SK-N-SH treated with all-trans-retinoic acid at 6 μM for 48 hours (cell line): ENCODE results near the gene ETFRF1.

Experiments
- ATAC-seq: fragments of 200-7000 bp; cut with Tn5 transposase; 3 replicates; pipeline ENCODE4 v1.9.1; 2020; ENCODE audit warnings: mild to moderate bottlenecking, moderate library complexity
- ARNTL ChIP-seq: fragments of 450-650 bp; formaldehyde crosslinking; IDR thresholded peaks from 2 replicates; pipeline ENCODE4 v1.5.0; 2020; ENCODE audit warnings: low read depth, mild to moderate bottlenecking, moderate library complexity, borderline replicate concordance
- BACH2 ChIP-seq: fragments of 250-450 bp; sonication (Bioruptor Pico); IDR thresholded peaks from 2 replicates; pipeline ENCODE4 v1.9.0; 2021; ENCODE audit warnings: mild to moderate bottlenecking, borderline replicate concordance
- GLIS3 ChIP-seq: fragments of 250-450 bp; sonication (Bioruptor Pico); IDR thresholded peaks from 2 replicates; pipeline ENCODE4 v1.5.0; 2020; ENCODE audit warnings: mild to moderate bottlenecking, moderate library complexity
- ISL1 ChIP-seq: fragments of 250-450 bp; sonication (Bioruptor Pico); IDR thresholded peaks from 2 replicates; pipeline ENCODE4 v2.1.2; 2022; ENCODE audit warnings: mild to moderate bottlenecking, moderate library complexity
- OSR1 ChIP-seq: fragments of 250-450 bp; sonication (Bioruptor Pico); IDR thresholded peaks from 2 replicates; pipeline ENCODE4 v1.8.0; 2022; ENCODE audit warnings: moderate library complexity, mild to moderate bottlenecking, inconsistent platforms
- PPARA ChIP-seq: fragments of 250-450 bp; sonication (Bioruptor Pico); IDR thresholded peaks from 2 replicates; pipeline ENCODE4 v1.5.0; 2020; ENCODE audit warnings: mild to moderate bottlenecking, borderline replicate concordance
- RARB ChIP-seq: fragments of 250-450 bp; sonication (Bioruptor Pico); IDR thresholded peaks from 2 replicates; pipeline ENCODE4 v1.8.0; 2021; ENCODE audit warnings: mild to moderate bottlenecking, moderate library complexity
- SNAI2 ChIP-seq: fragments of 250-450 bp; sonication (Bioruptor Pico); IDR thresholded peaks from 2 replicates; pipeline ENCODE4 v1.5.0; 2020; ENCODE audit warnings: mild to moderate bottlenecking, moderate library complexity
- TOX ChIP-seq: fragments of 250-450 bp; sonication (Bioruptor Pico); IDR thresholded peaks from 2 replicates; pipeline ENCODE4 v1.8.0; 2021; ENCODE audit warnings: mild to moderate bottlenecking, moderate library complexity, borderline replicate concordance
- ZC3H10 ChIP-seq: fragments of 250-450 bp; sonication (Bioruptor Pico); IDR thresholded peaks from 2 replicates; pipeline ENCODE4 v1.5.1; 2021; ENCODE audit warnings: mild to moderate bottlenecking, moderate library complexity
- ZNF565 ChIP-seq: fragments of 450-650 bp; formaldehyde crosslinking; conservative IDR thresholded peaks from 2 replicates; pipeline ENCODE4 v1.5.0; 2020; ENCODE audit warnings: low read depth, mild to moderate bottlenecking, moderate library complexity
- ZNF8 ChIP-seq: fragments of 450-650 bp; formaldehyde crosslinking; IDR thresholded peaks from 2 replicates; pipeline ENCODE4 v1.5.0; 2020; ENCODE audit warnings: mild to moderate bottlenecking, moderate library complexity
- TF ChIP-seq, protein P1 (sequence below): fragments of 250-450 bp; sonication (Bioruptor Pico); IDR thresholded peaks from 2 replicates; pipeline ENCODE4 v1.5.1; 2021; ENCODE audit warnings: mild to moderate bottlenecking, moderate library complexity
- TF ChIP-seq, protein P2 (sequence below): fragments of 250-450 bp; sonication (Bioruptor Pico); IDR thresholded peaks from 2 replicates; pipeline ENCODE4 v1.5.0; 2020; ENCODE audit warnings: mild to moderate bottlenecking, moderate library complexity
- TF ChIP-seq, protein P3 (sequence below): fragments of 250-450 bp; sonication (Bioruptor Pico); IDR thresholded peaks from 2 replicates; pipeline ENCODE4 v1.5.1; 2020; ENCODE audit warnings: low read depth, mild to moderate bottlenecking, moderate library complexity
- TF ChIP-seq, protein P4 (sequence below): fragments of 250-450 bp; sonication (Bioruptor Pico); IDR thresholded peaks from 2 replicates; pipeline ENCODE4 v1.8.0; 2021; ENCODE audit warnings: low read depth, mild to moderate bottlenecking, moderate library complexity, borderline replicate concordance
- TF ChIP-seq, protein P5 (sequence below): fragments of 250-450 bp; sonication (Bioruptor Pico); IDR thresholded peaks from 2 replicates; pipeline ENCODE4 v1.8.0; 2020; ENCODE audit warnings: mild to moderate bottlenecking, moderate library complexity, borderline replicate concordance

The ETFRF1 gene

DNA sequence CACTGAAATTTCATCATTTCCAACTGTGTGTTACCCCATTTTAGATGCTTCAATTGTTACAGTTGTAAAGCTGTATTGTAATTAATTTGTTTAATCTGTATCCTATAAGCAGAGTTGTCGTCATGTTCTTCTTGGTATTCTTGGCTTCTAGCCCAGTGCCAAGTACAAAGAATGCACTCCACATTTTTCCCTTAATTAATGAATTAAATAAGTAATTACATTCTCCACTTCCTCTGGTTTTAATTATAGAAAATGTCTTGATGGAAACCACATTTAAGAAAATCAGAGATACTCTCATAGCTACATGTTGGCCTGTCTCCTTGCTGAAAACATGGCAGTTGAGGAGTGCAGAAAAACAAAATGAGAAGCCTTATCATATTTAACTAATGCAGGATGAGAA, 823 bp upstream of the ETFRF1 start:
- ATAC-seq: peak; percentile 47
- TF ChIP-seq, protein P1, sequence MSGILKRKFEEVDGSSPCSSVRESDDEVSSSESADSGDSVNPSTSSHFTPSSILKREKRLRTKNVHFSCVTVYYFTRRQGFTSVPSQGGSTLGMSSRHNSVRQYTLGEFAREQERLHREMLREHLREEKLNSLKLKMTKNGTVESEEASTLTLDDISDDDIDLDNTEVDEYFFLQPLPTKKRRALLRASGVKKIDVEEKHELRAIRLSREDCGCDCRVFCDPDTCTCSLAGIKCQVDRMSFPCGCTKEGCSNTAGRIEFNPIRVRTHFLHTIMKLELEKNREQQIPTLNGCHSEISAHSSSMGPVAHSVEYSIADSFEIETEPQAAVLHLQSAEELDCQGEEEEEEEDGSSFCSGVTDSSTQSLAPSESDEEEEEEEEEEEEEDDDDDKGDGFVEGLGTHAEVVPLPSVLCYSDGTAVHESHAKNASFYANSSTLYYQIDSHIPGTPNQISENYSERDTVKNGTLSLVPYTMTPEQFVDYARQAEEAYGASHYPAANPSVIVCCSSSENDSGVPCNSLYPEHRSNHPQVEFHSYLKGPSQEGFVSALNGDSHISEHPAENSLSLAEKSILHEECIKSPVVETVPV (CRISPR knock-in tag): peak; percentile 60; the same call in 1 of the 2 replicates
- no peak for TF ChIP-seq OSR1 (CRISPR knock-in tag)
- TF ChIP-seq ISL1 (CRISPR knock-in tag): peak; percentile 70
- TF ChIP-seq, protein P2, sequence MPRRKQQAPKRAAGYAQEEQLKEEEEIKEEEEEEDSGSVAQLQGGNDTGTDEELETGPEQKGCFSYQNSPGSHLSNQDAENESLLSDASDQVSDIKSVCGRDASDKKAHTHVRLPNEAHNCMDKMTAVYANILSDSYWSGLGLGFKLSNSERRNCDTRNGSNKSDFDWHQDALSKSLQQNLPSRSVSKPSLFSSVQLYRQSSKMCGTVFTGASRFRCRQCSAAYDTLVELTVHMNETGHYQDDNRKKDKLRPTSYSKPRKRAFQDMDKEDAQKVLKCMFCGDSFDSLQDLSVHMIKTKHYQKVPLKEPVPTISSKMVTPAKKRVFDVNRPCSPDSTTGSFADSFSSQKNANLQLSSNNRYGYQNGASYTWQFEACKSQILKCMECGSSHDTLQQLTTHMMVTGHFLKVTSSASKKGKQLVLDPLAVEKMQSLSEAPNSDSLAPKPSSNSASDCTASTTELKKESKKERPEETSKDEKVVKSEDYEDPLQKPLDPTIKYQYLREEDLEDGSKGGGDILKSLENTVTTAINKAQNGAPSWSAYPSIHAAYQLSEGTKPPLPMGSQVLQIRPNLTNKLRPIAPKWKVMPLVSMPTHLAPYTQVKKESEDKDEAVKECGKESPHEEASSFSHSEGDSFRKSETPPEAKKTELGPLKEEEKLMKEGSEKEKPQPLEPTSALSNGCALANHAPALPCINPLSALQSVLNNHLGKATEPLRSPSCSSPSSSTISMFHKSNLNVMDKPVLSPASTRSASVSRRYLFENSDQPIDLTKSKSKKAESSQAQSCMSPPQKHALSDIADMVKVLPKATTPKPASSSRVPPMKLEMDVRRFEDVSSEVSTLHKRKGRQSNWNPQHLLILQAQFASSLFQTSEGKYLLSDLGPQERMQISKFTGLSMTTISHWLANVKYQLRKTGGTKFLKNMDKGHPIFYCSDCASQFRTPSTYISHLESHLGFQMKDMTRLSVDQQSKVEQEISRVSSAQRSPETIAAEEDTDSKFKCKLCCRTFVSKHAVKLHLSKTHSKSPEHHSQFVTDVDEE: no peak

DNA sequence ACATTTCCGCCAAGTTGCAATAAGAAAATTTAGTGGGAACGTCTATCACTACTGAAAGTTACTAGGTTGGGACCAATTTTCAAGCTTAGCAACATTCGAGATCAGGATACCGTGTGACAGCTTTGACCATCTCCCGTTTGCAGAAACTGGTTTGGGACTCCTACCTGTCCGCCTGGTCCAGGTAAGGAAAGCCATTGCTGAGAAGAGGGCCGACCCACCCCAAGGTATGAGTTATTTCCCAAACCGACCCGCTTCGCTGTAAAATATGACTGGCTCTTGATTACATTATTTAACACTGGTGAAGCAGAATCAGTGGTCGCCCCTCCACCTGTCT, 348 bp upstream of the ETFRF1 start:
- no peak; the same call in 2 of the 3 replicates for ATAC-seq
- no peak for TF ChIP-seq PPARA (CRISPR knock-in tag)
- TF ChIP-seq SNAI2: no peak
- no peak for TF ChIP-seq ZC3H10 (CRISPR knock-in tag)
- TF ChIP-seq, protein P3, sequence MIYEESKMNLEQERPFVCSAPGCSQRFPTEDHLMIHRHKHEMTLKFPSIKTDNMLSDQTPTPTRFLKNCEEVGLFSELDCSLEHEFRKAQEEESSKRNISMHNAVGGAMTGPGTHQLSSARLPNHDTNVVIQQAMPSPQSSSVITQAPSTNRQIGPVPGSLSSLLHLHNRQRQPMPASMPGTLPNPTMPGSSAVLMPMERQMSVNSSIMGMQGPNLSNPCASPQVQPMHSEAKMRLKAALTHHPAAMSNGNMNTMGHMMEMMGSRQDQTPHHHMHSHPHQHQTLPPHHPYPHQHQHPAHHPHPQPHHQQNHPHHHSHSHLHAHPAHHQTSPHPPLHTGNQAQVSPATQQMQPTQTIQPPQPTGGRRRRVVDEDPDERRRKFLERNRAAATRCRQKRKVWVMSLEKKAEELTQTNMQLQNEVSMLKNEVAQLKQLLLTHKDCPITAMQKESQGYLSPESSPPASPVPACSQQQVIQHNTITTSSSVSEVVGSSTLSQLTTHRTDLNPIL: no peak
- TF ChIP-seq TOX (CRISPR knock-in tag): no peak
- TF ChIP-seq, protein P1 (CRISPR knock-in tag): no peak

DNA sequence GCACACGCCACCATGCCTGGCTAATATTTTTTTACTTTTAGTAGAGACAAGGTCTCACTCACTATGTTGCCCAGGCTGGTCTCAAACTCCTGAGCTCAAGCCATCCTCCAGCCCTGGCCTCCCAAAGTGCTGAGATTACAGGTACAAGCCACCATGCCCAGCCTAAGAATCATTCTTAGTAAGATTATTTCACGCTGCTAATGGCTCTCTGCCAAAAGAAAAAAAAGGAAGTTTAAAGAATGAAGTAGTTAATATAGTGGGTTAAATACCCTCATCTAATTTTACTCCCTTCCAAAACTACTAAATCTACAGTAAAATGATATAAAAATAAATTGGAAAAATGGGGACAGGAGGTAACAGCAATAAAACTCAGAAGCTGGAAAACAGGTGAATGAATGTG, 2.6 kb downstream of the ETFRF1 start:
- no peak for TF ChIP-seq ZNF565 (CRISPR knock-in tag)
- TF ChIP-seq TOX (CRISPR knock-in tag): no peak
- TF ChIP-seq, protein P4, sequence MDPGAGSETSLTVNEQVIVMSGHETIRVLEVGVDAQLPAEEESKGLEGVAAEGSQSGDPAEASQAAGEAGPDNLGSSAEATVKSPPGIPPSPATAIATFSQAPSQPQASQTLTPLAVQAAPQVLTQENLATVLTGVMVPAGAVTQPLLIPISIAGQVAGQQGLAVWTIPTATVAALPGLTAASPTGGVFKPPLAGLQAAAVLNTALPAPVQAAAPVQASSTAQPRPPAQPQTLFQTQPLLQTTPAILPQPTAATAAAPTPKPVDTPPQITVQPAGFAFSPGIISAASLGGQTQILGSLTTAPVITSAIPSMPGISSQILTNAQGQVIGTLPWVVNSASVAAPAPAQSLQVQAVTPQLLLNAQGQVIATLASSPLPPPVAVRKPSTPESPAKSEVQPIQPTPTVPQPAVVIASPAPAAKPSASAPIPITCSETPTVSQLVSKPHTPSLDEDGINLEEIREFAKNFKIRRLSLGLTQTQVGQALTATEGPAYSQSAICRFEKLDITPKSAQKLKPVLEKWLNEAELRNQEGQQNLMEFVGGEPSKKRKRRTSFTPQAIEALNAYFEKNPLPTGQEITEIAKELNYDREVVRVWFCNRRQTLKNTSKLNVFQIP (CRISPR knock-in tag): no peak
- TF ChIP-seq, protein P3: no peak
- TF ChIP-seq, protein P2: no peak
- TF ChIP-seq ZNF8 (CRISPR knock-in tag): no peak
- TF ChIP-seq PPARA (CRISPR knock-in tag): no peak
- TF ChIP-seq, protein P1 (CRISPR knock-in tag): no peak
- TF ChIP-seq, protein P5, sequence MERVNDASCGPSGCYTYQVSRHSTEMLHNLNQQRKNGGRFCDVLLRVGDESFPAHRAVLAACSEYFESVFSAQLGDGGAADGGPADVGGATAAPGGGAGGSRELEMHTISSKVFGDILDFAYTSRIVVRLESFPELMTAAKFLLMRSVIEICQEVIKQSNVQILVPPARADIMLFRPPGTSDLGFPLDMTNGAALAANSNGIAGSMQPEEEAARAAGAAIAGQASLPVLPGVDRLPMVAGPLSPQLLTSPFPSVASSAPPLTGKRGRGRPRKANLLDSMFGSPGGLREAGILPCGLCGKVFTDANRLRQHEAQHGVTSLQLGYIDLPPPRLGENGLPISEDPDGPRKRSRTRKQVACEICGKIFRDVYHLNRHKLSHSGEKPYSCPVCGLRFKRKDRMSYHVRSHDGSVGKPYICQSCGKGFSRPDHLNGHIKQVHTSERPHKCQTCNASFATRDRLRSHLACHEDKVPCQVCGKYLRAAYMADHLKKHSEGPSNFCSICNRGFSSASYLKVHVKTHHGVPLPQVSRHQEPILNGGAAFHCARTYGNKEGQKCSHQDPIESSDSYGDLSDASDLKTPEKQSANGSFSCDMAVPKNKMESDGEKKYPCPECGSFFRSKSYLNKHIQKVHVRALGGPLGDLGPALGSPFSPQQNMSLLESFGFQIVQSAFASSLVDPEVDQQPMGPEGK (CRISPR knock-in tag): no peak
- TF ChIP-seq RARB (CRISPR knock-in tag): no peak
- no peak for TF ChIP-seq ARNTL (CRISPR knock-in tag)
- TF ChIP-seq GLIS3: no peak
- no peak for TF ChIP-seq ZC3H10 (CRISPR knock-in tag)
- no peak for TF ChIP-seq BACH2
- ATAC-seq: no peak
